Neural progenitor cell (in vitro differentiated cells): ENCODE measurements around the gene HM13.

ENCODE experiments used
- CTCF ChIP-seq: fragments of 200-600 bp; sonication (generic); IDR thresholded peaks from 2 replicates; pipeline ENCODE4 v1.5.1; 2017; ENCODE audit warnings: antibody characterized with exemption, mild to moderate bottlenecking
- EZH2 ChIP-seq: fragments of 200-600 bp; sonication (generic); IDR thresholded peaks from 2 replicates; pipeline ENCODE4 v1.6.1; 2017; ENCODE audit warnings: antibody characterized with exemption, mild to moderate bottlenecking, moderate library complexity
- EZH2phosphoT487 ChIP-seq: fragments of 200-600 bp; sonication (generic); IDR thresholded peaks from 2 replicates; pipeline ENCODE4 v1.6.1; 2017; ENCODE audit warnings: antibody characterized with exemption

DNA sequence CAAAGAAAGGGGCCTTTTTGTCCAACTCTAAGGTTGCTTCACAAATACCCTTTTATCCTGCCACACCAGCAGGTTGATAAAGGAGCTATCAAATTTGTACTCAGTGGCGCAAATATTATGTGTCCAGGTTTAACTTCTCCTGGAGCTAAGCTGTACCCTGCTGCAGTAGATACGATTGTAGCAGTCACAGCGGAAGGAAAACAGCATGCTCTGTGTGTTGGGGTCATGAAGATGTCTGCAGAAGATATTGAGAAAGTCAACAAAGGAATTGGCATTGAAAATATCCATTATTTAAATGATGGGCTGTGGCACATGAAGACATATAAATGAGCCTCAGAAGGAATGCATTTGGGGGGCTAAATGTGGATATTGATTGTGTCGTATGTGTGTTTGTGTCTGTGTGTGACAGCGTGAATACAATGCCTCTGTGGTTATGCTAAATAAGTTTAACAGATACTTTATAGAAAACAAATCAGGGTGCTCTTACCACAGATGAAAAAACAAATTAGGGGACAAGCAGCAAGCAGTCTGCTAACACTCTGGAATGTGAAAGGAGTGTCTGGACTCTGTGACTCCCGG lies 33.6 kb downstream of the HM13 start:
- TF ChIP-seq EZH2phosphoT487, result no peak
- no peak for TF ChIP-seq CTCF
- no peak for TF ChIP-seq EZH2
